ENCODE data around the gene FSCN2.

- TF ChIP-seq, protein P1, sequence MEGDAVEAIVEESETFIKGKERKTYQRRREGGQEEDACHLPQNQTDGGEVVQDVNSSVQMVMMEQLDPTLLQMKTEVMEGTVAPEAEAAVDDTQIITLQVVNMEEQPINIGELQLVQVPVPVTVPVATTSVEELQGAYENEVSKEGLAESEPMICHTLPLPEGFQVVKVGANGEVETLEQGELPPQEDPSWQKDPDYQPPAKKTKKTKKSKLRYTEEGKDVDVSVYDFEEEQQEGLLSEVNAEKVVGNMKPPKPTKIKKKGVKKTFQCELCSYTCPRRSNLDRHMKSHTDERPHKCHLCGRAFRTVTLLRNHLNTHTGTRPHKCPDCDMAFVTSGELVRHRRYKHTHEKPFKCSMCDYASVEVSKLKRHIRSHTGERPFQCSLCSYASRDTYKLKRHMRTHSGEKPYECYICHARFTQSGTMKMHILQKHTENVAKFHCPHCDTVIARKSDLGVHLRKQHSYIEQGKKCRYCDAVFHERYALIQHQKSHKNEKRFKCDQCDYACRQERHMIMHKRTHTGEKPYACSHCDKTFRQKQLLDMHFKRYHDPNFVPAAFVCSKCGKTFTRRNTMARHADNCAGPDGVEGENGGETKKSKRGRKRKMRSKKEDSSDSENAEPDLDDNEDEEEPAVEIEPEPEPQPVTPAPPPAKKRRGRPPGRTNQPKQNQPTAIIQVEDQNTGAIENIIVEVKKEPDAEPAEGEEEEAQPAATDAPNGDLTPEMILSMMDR (conservative IDR thresholded peaks at IDR 0.05; ENCODE audit: low read length), result no peak
- no peak for TF ChIP-seq EZH2phosphoT487 (IDR thresholded peaks at IDR 0.05; ENCODE audit: borderline replicate concordance, low read depth, low read length)
Measured at GRCh38 chr17:81572563-81573168, 44.5 kb downstream of the FSCN2 start.

Measured in OCI-LY7 (cell line).